ENCODE results near the gene PADI4.

DNA sequence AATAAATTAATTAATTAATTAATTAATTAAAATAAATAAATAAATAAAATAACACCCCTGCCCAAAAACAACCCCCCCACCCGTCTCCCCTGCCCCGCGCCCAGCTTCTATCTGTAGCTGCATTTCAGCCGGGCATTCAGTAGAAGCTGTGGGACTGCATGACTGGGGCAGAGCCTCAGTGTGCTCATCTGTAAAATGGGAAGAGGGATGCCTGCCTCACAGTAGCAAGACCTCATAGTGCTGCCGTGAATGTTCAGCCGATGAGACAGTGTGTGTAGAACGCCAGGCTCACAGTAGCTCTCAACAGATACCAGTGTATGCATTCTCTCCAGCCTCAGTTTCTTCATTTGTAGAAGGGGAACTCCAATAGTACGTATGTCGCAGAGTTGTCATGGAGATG lies 8.7 kb downstream of the PADI4 start:
- no peak for TF ChIP-seq POLR2A (IDR thresholded peaks at IDR 0.05)
- TF ChIP-seq, protein P1, sequence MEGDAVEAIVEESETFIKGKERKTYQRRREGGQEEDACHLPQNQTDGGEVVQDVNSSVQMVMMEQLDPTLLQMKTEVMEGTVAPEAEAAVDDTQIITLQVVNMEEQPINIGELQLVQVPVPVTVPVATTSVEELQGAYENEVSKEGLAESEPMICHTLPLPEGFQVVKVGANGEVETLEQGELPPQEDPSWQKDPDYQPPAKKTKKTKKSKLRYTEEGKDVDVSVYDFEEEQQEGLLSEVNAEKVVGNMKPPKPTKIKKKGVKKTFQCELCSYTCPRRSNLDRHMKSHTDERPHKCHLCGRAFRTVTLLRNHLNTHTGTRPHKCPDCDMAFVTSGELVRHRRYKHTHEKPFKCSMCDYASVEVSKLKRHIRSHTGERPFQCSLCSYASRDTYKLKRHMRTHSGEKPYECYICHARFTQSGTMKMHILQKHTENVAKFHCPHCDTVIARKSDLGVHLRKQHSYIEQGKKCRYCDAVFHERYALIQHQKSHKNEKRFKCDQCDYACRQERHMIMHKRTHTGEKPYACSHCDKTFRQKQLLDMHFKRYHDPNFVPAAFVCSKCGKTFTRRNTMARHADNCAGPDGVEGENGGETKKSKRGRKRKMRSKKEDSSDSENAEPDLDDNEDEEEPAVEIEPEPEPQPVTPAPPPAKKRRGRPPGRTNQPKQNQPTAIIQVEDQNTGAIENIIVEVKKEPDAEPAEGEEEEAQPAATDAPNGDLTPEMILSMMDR (IDR thresholded peaks at IDR 0.05) = no peak

Data from testis (tissue), 2 donors.